HG03439 (cell line): ENCODE data around the gene SCN1A.
"Not testable (repeated sequence)": the region's sequence is repeated elsewhere in the genome, so short reads cannot be mapped to it uniquely, and the experiment has no call there.

Experiments used
- ATAC-seq: cut with Tn5 transposase; IDR thresholded peaks from one replicate; pipeline ENCODE4 v1.9.1; 2021; ENCODE audit warnings: mild to moderate bottlenecking, moderate library complexity; ENCODE audit not compliant: unreplicated experiment

SCN1A gene

GRCh38 chr2:166135849-166136258 lies 8.0 kb upstream of the SCN1A start:
- no peak for ATAC-seq

GRCh38 chr2:166135152-166135848 lies 7.5 kb upstream of the SCN1A start:
- no peak for ATAC-seq

- ATAC-seq: no peak
Measured at GRCh38 chr2:166134252-166135151, 6.7 kb upstream of the SCN1A start.

DNA sequence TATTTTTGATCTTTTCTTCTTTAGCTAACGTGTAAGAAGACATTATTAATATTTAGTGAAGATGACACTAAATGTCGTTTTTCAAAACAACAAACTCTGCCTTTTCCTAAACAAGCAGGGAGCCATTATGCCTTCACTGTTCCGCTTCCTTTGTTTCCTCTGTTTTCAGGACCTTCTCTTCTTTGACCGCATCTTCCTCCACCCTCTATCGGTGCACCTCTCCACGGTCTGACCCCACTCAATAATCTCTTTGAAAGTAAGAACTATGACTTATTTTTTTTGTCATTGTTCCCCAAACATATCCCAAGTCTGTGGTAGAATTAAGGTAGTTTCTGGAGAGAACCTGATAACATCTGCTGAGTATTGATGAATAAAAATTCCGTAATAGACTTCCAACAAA lies 5.8 kb upstream of the SCN1A start:
- ATAC-seq: no peak

DNA sequence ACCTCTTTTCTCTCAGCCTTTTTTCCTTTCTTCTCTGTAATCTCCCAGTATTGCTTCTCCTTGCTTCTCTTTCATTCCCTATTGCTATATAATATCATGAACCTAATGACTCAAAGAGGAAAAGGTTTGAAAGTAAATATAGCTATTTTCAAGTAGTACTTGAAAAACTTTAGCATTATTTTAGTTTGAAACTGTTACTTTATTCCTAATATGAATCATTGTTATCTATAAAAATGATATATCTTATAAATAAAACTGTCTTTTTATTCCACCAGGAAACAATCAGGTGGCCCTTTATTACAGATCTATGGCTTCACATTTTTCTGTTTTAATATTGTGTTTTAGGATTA lies 311 bp upstream of the SCN1A start:
- ATAC-seq: no peak

DNA sequence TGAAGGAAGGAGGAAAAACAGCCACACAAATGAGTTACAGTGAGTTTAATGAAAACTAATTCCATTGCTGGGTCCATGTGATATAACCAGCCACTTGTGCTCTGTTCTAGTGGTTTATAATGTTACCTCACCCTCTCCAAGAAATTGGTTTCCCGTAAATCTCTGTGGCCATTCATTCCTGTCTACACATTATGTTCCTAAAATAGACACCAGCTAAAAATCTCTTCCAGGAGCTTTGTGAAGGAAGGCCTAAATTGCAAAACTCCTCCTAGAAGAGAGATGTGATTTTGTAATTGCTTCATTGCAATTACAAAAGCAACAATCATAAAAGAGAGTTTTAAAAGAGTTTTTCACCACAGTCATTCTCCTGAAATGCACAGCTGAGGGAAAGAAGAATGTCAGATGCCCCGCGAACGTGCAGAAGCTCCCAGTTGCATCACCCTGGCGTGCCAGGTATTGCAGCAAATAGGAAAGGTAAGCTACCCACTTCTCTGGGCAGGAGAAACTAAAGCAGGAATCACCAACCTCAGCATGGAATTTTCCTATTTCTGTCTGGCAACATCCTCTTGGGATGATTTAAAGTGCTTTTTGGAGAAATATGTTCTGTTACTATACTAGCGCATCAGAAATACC lies 1.7 kb downstream of the SCN1A start:
- ATAC-seq: no peak

DNA sequence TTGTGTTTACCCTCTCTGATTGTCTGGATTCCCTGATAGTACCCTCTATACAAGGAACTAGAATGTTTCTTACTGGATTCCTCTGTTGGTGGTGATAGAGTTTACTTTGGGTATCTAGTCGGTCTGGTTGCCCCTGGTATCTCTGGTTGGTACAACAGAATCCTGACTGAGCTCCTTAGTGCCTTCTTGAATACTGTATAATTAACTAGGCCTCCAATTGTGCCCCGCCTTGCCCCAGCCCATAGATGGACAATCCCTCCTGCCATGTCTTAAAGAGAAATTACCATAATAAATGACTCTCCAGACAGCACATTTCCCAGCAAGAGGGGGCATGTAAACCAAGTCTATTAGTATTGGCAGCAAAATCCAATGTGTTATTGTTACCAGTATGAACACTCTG lies 2.3 kb downstream of the SCN1A start:
- ATAC-seq: no peak

- ATAC-seq: no peak
Measured at GRCh38 chr2:166118180-166118579, 9.6 kb downstream of the SCN1A start.

DNA sequence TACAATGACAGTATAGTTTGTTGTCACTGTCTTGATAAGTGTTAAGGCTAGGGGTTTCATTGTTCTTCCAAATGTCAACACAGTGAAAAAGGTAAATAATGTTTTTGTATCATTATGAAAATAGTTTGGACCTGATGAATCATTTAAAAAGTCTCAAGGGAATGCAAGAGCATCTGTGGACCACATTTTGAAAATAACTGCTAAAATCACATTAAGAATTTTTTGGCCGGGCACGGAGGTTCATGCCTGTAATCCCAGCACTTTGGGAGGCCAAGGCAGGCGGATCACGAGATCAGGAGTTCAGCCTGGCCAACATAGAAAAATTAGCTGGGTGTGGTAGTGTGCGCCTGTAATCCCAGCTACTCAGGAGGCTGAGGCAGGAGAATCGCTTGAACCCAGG lies 10.3 kb downstream of the SCN1A start:
- ATAC-seq: no peak

GRCh38 chr2:166115589-166115988 lies 12.2 kb downstream of the SCN1A start:
- no peak for ATAC-seq

GRCh38 chr2:166112193-166112605 lies 15.6 kb downstream of the SCN1A start:
- no peak for ATAC-seq

GRCh38 chr2:166106431-166107015 lies 21.3 kb downstream of the SCN1A start:
- no peak for ATAC-seq

- ATAC-seq: no peak
Measured at GRCh38 chr2:166104773-166105172, 23.0 kb downstream of the SCN1A start.

DNA sequence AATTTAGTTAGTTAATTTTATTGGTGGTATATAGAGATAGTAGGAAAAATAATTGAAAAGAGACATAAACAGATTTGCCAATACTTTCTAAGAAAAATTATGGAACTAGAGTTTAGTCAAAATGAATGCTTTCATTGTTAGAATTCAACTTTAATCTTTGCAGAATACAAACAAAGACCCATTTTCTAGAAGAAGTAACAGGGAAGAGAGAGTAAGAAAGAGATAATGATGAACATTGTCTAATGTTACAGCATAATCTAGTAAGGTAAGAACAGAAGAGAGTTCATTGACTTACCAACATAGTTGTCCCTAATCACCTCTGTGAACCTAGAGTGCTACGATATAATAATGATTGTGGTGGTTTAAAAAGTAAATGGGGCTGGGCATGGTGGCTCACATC lies 23.7 kb downstream of the SCN1A start:
- no peak for ATAC-seq

GRCh38 chr2:166103277-166103676 lies 24.5 kb downstream of the SCN1A start:
- ATAC-seq: not testable (repeated sequence)

DNA sequence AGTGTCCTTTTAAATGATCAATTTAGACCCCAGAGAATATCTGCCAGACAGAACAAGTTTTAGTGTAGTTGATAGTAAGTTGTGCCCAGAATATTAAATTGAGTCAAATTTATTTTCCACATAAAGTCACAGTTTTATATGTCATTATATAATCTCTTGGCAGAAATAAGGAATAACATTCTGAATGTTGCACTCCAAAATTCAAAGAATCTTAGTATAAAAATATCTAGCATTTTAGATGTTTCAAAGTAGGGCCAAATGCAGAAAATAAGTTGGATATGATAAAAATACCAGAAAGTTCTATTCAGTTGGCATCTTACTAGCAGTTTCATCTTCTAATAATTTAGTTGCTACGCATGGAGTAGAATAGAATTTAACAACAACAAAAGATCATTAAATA lies 33.5 kb downstream of the SCN1A start:
- no peak for ATAC-seq

- ATAC-seq: no peak
Measured at GRCh38 chr2:166092889-166093288, 34.9 kb downstream of the SCN1A start.

- ATAC-seq: no peak
Measured at GRCh38 chr2:166091439-166091838, 36.4 kb downstream of the SCN1A start.

DNA sequence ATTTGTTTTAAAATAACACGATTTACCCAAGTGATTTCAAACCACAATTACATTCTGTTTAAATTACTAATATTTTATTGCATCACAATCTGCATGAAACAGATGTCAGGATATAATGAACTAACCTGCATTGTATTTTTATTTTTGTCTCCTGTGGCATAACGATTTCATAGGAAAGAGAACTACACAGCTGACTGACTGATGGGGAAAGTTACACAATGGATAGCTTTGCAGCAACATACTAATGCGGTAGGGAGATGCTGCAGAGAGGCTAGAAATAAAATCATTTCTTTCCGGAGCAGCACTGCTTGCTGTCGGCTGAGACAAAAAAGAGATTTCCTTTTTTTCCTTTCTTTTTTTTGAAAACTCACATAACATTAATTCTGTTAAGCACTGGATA lies 36.9 kb downstream of the SCN1A start:
- no peak for ATAC-seq

DNA sequence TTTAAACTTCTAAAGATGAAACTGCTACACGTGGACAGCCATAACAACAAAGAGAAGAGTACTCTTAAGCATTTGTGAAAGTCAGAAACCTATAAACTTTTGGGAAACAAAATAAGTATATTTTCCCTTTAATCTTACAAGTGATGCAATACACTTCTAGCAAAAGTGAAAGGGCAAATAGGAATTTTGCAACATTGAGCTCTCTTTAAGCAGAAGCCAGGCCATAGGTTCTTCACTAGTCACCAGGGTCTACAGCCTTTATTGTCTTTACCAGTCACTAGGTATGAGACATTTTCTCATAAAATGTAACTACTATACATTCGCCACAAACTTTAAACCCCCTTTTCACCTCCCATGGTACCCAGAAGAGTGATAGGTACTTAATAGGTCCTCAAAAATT lies 37.5 kb downstream of the SCN1A start:
- ATAC-seq: no peak

DNA sequence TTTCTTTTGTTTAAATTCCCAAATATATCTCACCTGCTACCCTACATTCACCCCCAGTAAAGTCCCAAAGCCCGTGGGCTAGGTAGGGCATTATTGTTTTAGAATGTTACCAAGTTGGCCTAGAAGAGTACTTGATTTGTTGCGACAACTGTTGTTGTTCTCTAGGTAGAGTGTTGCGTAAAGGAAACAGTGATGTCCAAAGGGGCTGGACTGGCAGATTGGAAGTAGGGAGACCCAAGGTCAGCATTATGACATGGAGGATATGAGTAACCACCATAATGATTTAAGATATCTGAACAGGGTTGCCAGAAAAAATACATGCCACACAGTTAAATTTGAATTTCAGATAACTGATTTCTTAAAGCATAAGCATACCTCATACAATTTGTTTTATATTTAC lies 39.2 kb downstream of the SCN1A start:
- no peak for ATAC-seq

DNA sequence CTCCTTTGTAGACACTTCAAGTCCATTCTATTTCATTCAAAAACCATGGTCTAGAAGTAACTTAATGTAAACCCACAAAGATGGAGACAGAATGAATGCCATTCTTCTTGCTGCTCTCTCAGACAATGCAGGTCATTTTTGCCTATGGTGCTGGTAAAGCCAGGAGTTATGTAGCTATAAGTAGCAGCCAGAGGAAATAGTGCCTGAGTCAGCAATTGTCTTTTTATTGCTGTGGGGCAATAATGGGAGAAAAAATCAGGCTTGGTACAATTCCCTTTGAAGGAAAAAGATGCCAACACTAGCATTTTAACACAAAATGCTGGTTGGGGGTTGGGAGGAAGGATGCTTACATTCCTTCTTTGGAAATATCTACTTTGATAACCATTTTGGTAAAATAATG lies 43.5 kb downstream of the SCN1A start:
- ATAC-seq: no peak
